ENCODE results near the gene MMP3. TPM values are rescaled to one million over a fixed set of nuclear protein-coding genes. Genes with fewer than 3 reads are reported as not detected.
A peak's percentile ranks its signal among the peaks of the same experiment; 100 is the strongest.

The MMP3 gene
- total and polyA plus RNA-seq, 10 donors = not detected

DNA sequence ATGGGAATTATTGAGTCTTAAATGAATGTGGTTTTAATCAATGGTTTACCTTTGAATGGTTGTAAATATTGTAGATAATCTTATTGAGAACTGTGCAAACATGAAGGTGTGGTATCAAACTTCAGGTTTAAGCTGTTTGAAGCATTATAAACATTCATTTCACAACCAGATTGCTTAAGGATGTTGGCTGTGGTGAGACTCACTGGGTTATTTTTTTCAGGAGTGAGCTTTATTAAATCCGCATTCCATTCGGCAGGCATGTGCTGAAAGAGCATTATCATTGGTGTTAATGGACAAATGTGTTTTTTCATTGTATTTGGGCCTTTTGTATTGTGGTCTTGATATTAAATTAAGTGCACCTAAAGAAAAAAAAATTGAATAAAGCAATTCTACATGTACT, 9.7 kb downstream of the MMP3 start:
- Histone ChIP-seq H3K27me3 (replicated peaks in 1 of 7) (peaks cover 0 to 39% (median 0%) of the 10 kb centered on the region in 7 donors), H3K36me3 (no peaks in the 10 kb centered on the region), H3K4me1 (no peaks in the 10 kb centered on the region), H3K4me3 (no peak overlapping the region), H3K27ac (no peak overlapping the region), H3K9me3 (no peaks in the 10 kb centered on the region)
- intact Hi-C loops (cut with DNase I; ENCODE audit: low total_unique reads) = no loop called here
- WGBS, 5 donors = 84 to 96% (median 94%) methylated on average over 2 of the region's 2 CpGs
- TF ChIP-seq POLR2AphosphoS5 (IDR thresholded peaks at IDR 0.05) = no peak
- TF ChIP-seq, protein P1, sequence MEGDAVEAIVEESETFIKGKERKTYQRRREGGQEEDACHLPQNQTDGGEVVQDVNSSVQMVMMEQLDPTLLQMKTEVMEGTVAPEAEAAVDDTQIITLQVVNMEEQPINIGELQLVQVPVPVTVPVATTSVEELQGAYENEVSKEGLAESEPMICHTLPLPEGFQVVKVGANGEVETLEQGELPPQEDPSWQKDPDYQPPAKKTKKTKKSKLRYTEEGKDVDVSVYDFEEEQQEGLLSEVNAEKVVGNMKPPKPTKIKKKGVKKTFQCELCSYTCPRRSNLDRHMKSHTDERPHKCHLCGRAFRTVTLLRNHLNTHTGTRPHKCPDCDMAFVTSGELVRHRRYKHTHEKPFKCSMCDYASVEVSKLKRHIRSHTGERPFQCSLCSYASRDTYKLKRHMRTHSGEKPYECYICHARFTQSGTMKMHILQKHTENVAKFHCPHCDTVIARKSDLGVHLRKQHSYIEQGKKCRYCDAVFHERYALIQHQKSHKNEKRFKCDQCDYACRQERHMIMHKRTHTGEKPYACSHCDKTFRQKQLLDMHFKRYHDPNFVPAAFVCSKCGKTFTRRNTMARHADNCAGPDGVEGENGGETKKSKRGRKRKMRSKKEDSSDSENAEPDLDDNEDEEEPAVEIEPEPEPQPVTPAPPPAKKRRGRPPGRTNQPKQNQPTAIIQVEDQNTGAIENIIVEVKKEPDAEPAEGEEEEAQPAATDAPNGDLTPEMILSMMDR (IDR thresholded peaks at IDR 0.05 in 8 of 11, conservative IDR thresholded peaks at IDR 0.05 in 3 of 11) = no peak
- no peak for DNase-seq

DNA sequence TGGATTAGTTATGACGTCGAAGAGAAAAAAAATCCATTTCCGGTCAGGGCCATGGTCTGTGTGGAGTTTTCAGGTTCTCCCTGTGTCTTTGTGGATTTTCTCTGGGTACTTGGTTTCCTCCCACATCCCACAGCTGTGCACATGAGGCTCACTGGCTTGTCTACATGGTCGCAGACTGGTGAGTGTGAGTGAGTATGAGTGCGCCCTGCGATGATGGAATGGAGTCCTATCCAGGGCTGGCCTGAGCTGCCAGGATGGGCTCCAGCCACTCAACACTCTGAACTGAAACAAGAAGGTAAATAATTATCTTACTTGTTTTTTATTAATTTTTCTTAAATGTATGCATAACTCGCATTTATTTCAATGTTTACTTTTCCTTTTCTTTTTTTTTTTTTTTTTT, 10.8 kb downstream of the MMP3 start:
- H3K9me3 ChIP-seq = no peaks in the 10 kb centered on the region
- no peaks in the 10 kb centered on the region for H3K4me1 ChIP-seq
- peaks cover 0 to 39% (median 0%) of the 10 kb centered on the region in 7 donors for H3K27me3 ChIP-seq (replicated peaks in 1 of 7)
- H3K27ac ChIP-seq = no peak overlapping the region
- TF ChIP-seq POLR2AphosphoS5 (IDR thresholded peaks at IDR 0.05) (no peak), POLR2A (IDR thresholded peaks at IDR 0.05) (no peak)
- TF ChIP-seq, protein P1 (IDR thresholded peaks at IDR 0.05 in 8 of 11, conservative IDR thresholded peaks at IDR 0.05 in 3 of 11) = no peak
- no peaks in the 10 kb centered on the region for H3K36me3 ChIP-seq
- WGBS, 5 donors = 91 to 94% (median 93%) methylated on average over 7 of the region's 7 CpGs
- intact Hi-C loops (cut with DNase I; ENCODE audit: low total_unique reads) = no loop called here
- no peak overlapping the region for H3K4me3 ChIP-seq
- no peak for DNase-seq

DNA sequence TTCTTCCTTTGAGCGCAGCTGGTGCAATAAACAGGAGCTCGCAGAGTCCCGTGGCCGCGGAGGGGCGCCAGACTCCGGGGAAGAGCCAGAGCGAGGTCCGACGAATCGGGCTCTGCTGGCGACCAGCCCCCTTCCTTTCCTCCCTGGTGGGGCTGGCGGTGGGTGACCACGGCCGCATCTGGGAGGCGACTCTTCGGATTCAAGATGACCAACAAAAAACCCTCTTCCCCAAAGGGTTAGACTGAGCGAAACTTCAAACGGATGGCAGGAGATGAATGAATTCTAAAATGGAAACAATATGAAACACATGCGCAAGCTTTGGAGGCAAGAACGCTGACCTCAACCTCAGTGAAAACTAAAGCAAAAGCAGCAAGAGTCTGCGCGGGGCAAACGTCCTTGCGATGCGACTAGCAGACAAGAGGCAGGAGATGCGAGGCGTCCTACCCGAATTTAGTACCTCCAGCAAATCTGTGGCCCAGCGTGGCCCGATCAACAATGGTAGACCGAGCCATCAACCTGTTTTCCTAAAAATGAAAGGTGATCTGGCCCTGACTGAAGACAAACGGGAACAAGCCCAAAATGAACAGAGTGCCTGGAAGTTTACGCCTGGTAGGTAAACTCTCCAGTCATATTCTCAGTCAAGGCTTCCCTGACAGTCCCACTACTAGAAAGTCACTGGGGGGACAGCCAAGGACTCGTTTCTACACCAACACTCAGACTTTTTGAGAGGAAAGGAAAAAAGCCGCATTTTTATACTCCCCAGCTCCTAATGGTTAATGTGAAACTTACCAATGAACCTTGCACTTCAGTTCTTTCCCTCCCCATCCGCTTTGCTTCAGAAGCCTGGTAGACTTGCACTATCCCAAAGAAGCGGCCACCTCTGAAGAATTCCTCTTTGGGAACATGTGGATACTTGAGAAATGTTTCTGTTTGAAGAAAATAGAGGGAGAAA, 11.6 kb downstream of the MMP3 start:
- no peak overlapping the region for H3K4me3 ChIP-seq
- H3K4me1 ChIP-seq = no peaks in the 10 kb centered on the region
- no peak overlapping the region for H3K27ac ChIP-seq
- H3K36me3 ChIP-seq = no peaks in the 10 kb centered on the region
- H3K27me3 ChIP-seq (replicated peaks in 1 of 7) = peaks cover 0 to 39% (median 0%) of the 10 kb centered on the region in 7 donors
- H3K9me3 ChIP-seq = no peaks in the 10 kb centered on the region
- TF ChIP-seq POLR2AphosphoS5 (IDR thresholded peaks at IDR 0.05) = peak in 1 of 3 donors; percentile 38
- TF ChIP-seq, protein P1 (IDR thresholded peaks at IDR 0.05 in 8 of 11, conservative IDR thresholded peaks at IDR 0.05 in 3 of 11) = no peak
- no peak for TF ChIP-seq POLR2A (IDR thresholded peaks at IDR 0.05)
- 42 to 56% (median 42%) methylated on average over 37 to 38 of the region's 38 CpGs for WGBS, 5 donors
- DNase-seq = no peak
- intact Hi-C loops (cut with DNase I; ENCODE audit: low total_unique reads) = no loop called here

DNA sequence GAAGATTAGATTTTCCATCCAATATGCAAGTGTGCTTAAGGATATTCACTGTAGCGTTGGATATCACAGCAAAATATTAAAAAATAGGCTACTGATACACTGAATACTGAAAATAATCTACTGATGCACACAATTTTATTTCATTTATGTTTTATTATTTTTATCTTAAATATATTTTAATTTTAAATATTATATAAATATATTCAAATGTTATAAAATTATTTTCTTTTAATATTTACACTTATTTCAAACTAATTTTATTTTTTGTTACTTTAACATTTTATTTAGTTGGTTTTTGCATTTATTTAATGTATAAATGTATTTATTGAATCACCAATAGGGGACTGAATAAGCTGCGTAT, 12.3 kb downstream of the MMP3 start:
- intact Hi-C loops (cut with DNase I; ENCODE audit: low total_unique reads) = no loop called here
- 47 to 59% (median 56%) methylated on average over 2 of the region's 2 CpGs for WGBS, 5 donors
- Histone ChIP-seq H3K27ac (no peak overlapping the region), H3K27me3 (replicated peaks in 1 of 7) (peaks cover 0 to 41% (median 0%) of the 10 kb centered on the region in 7 donors), H3K36me3 (no peaks in the 10 kb centered on the region), H3K9me3 (peaks cover 0 to 3% (median 0%) of the 10 kb centered on the region in 8 donors), H3K4me1 (no peaks in the 10 kb centered on the region), H3K4me3 (no peak overlapping the region)
- TF ChIP-seq, protein P1 (IDR thresholded peaks at IDR 0.05 in 8 of 11, conservative IDR thresholded peaks at IDR 0.05 in 3 of 11) = no peak
- TF ChIP-seq POLR2A (IDR thresholded peaks at IDR 0.05) = no peak
- no peak for TF ChIP-seq POLR2AphosphoS5 (IDR thresholded peaks at IDR 0.05)
- DNase-seq = no peak

Data from spleen (tissue), 11 donors.